ENCODE data around the gene BASP1. TPM values are rescaled to one million over a fixed set of nuclear protein-coding genes. Genes with fewer than 3 reads are reported as not detected.
"Not testable (repeated sequence)": the region's sequence is repeated elsewhere in the genome, so short reads cannot be mapped to it uniquely, and the experiment has no call there.

Gene BASP1
- total RNA-seq, 3 donors from 2014 or later = 19.9 to 50.1 (median 34.9) TPM

DNA sequence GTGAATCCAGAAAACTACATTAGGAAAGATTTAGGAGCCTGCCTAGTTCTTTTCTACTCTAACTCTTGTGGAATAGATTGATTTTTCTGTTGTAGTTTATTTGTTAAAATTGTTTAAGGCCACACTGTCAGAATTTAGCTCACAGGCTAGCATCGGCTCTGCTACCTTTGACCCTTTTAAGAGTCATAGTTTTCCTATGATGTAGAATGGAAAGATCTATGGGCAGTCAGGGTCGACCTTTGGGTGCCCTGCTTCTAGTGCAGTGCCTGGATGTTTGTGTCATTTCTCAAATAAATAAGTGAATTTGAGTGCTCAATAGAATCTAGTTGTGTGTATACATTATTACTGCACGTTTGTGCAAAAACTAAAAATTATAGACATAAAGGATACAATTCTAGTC is 38.7 kb downstream of the BASP1 start:
- DNase-seq (ENCODE audit: low spot score in 2 of 2) = no peak
- no peak for TF ChIP-seq POLR2AphosphoS5 (IDR thresholded peaks at IDR 0.05)
- TF ChIP-seq POLR2A (IDR thresholded peaks at IDR 0.05) = no peak
- TF ChIP-seq, protein P1, sequence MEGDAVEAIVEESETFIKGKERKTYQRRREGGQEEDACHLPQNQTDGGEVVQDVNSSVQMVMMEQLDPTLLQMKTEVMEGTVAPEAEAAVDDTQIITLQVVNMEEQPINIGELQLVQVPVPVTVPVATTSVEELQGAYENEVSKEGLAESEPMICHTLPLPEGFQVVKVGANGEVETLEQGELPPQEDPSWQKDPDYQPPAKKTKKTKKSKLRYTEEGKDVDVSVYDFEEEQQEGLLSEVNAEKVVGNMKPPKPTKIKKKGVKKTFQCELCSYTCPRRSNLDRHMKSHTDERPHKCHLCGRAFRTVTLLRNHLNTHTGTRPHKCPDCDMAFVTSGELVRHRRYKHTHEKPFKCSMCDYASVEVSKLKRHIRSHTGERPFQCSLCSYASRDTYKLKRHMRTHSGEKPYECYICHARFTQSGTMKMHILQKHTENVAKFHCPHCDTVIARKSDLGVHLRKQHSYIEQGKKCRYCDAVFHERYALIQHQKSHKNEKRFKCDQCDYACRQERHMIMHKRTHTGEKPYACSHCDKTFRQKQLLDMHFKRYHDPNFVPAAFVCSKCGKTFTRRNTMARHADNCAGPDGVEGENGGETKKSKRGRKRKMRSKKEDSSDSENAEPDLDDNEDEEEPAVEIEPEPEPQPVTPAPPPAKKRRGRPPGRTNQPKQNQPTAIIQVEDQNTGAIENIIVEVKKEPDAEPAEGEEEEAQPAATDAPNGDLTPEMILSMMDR (IDR thresholded peaks at IDR 0.05) = no peak
- H3K27ac ChIP-seq = no peak overlapping the region

DNA sequence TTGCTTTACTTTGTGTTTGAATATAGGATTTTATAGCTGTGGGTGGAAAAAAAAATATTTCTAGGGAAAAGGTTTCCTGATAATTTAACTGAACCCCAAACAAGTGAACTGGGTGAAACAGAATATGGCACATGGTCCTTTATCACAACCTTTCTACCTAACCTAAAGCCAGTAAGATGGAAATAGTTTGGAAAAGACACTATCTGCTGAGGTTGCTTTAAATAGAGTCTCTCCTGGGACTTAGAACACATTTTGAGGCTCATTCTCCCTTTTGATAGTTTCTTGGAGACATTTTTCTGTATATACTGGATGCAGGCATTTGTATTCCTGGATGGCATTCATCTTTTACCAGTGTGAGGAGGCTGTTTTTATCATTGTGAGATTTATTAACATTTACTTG is 39.4 kb downstream of the BASP1 start:
- H3K4me1 ChIP-seq = no peaks in the 10 kb centered on the region
- no peak overlapping the region for H3K27ac ChIP-seq

More for the DNA sequence above, 38.7 kb downstream of the BASP1 start:
- Histone ChIP-seq H3K27me3 (no peaks in the 10 kb centered on the region), H3K36me3 (no peaks in the 10 kb centered on the region), H3K9me3 (no peaks in the 10 kb centered on the region), H3K4me1 (no peaks in the 10 kb centered on the region), H3K4me3 (no peak overlapping the region)
- intact Hi-C loops (cut with DNase I; ENCODE audit: low total_unique reads) = no loop called here

DNA sequence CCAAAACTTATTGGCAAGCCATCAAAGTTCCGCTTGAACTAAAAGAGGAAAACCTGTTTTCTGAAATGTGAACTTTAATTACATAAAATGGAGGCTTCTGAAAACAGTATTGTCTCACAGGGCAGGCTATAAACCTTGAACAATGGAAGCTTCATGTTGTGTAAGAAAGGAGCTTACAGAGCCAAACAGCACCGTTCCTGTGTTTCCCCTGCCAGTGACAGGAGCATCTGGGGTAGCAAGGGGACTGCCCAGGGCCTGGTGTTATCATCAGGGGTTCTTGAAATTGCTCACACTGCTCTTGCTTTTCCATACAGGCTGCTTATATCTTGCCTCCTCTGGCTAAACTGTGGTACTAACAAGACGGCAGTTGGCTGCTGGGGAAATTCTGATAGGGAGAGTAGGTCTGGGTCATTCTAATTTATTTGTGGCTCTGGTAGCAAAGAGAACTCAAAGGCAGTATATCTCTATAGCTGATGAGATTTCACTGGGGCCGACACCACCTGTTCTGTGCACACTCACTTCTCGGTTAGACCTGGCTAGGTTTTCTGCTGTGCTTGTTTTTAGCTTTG is 40.4 kb downstream of the BASP1 start:
- no peaks in the 10 kb centered on the region for H3K27me3 ChIP-seq
- no peaks in the 10 kb centered on the region for H3K4me1 ChIP-seq
- H3K27ac ChIP-seq = no peak overlapping the region
- DNase-seq (ENCODE audit: low spot score in 2 of 2) = no peak
- no peaks in the 10 kb centered on the region for H3K9me3 ChIP-seq
- H3K4me3 ChIP-seq = no peak overlapping the region
- H3K36me3 ChIP-seq = no peaks in the 10 kb centered on the region
- intact Hi-C loops (cut with DNase I; ENCODE audit: low total_unique reads) = no loop called here
- TF ChIP-seq POLR2A (IDR thresholded peaks at IDR 0.05) = no peak
- no peak for TF ChIP-seq POLR2AphosphoS5 (IDR thresholded peaks at IDR 0.05)
- TF ChIP-seq, protein P1 (IDR thresholded peaks at IDR 0.05) = no peak

More for the DNA sequence above, 39.4 kb downstream of the BASP1 start:
- H3K36me3 ChIP-seq = no peaks in the 10 kb centered on the region
- no peaks in the 10 kb centered on the region for H3K27me3 ChIP-seq
- H3K4me3 ChIP-seq = no peak overlapping the region
- no peak for TF ChIP-seq POLR2A (IDR thresholded peaks at IDR 0.05)
- no peak for TF ChIP-seq POLR2AphosphoS5 (IDR thresholded peaks at IDR 0.05)
- TF ChIP-seq, protein P1 (IDR thresholded peaks at IDR 0.05) = no peak
- intact Hi-C loops (cut with DNase I; ENCODE audit: low total_unique reads) = no loop called here
- DNase-seq (ENCODE audit: low spot score in 2 of 2) = no peak
- no peaks in the 10 kb centered on the region for H3K9me3 ChIP-seq

DNA sequence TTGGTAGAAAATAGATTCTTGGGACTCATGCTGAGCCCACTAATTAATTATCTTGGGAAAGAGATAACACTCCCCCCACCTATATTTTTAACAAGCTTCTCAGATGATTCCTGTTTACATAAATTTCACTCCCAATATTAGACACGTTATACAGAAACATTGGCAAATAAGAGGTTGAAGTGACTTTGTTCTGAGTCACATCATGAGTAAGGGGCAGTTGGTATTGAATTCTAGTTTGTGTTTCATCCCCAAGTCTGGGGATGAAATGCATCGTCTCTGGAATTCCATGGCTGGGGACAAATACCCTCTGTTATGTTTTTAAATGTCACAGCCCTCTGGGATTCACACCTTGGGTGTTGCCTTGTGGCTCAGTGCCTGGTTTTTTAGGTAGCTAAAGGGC is 41.0 kb downstream of the BASP1 start:
- Histone ChIP-seq H3K36me3 (no peaks in the 10 kb centered on the region), H3K27me3 (no peaks in the 10 kb centered on the region), H3K4me3 (no peak overlapping the region), H3K9me3 (no peaks in the 10 kb centered on the region), H3K4me1 (no peaks in the 10 kb centered on the region), H3K27ac (no peak overlapping the region)
- TF ChIP-seq, protein P1 (IDR thresholded peaks at IDR 0.05) = no peak
- no peak for TF ChIP-seq POLR2AphosphoS5 (IDR thresholded peaks at IDR 0.05)
- no peak for TF ChIP-seq POLR2A (IDR thresholded peaks at IDR 0.05)
- intact Hi-C loops (cut with DNase I; ENCODE audit: low total_unique reads) = no loop called here
- no peak for DNase-seq (ENCODE audit: low spot score in 2 of 2)

DNA sequence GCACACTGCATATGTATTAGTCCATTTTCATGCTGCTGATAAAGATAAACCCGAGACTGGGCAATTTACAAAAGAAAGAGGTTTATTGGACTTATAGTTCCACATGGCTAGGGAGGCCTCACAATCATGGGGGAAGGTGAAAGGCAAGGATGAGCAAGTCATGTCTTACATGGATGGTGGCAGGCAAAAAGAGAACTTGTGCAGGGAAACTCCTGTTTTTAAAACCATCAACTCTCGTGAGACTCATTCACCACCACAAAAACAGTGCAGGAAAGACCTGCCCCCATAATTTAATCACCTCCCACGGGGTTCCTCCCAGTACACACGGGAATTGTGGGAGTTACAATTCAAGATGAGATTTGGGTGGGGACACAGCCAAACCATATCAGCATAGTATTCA is 41.6 kb downstream of the BASP1 start:
- DNase-seq (ENCODE audit: low spot score in 2 of 2); intact Hi-C loops (cut with DNase I; ENCODE audit: low total_unique reads): not testable (repeated sequence)

More for the DNA sequence above, 41.6 kb downstream of the BASP1 start:
- H3K27ac ChIP-seq, H3K9me3 ChIP-seq, H3K36me3 ChIP-seq, H3K27me3 ChIP-seq, H3K4me3 ChIP-seq, H3K4me1 ChIP-seq: not testable (repeated sequence)
